ENCODE data around the gene MAN1A2.

The MAN1A2 gene

GRCh38 chr1:117362986-117363385 lies 4.3 kb upstream of the MAN1A2 start:
- no peak for DNase-seq

GRCh38 chr1:117363571-117364048 lies 3.6 kb upstream of the MAN1A2 start:
- no peak for DNase-seq

- DNase-seq, result no peak
These were observed 3.0 kb upstream of the MAN1A2 start for GRCh38 chr1:117364240-117364639.

- no peak for DNase-seq
These were observed 1.7 kb upstream of the MAN1A2 start for GRCh38 chr1:117365350-117366176.

GRCh38 chr1:117366177-117367045 lies 838 bp upstream of the MAN1A2 start:
- peak; percentile 56 for DNase-seq

GRCh38 chr1:117368116-117369108 lies 1.2 kb downstream of the MAN1A2 start:
- peak; percentile 29 for DNase-seq

- no peak for DNase-seq
These were observed 2.8 kb downstream of the MAN1A2 start for GRCh38 chr1:117370071-117370470.

- no peak for DNase-seq
These were observed 3.3 kb downstream of the MAN1A2 start for GRCh38 chr1:117370509-117370908.

GRCh38 chr1:117371441-117372151 lies 4.3 kb downstream of the MAN1A2 start:
- no peak for DNase-seq

- DNase-seq, result no peak
These were observed 5.7 kb downstream of the MAN1A2 start for GRCh38 chr1:117372863-117373412.

GRCh38 chr1:117373932-117374331 lies 6.7 kb downstream of the MAN1A2 start:
- no peak for DNase-seq

GRCh38 chr1:117375327-117375726 lies 8.1 kb downstream of the MAN1A2 start:
- DNase-seq, result no peak

- no peak for DNase-seq
These were observed 19.9 kb downstream of the MAN1A2 start for GRCh38 chr1:117387060-117387633.

- no peak for DNase-seq
These were observed 21.1 kb downstream of the MAN1A2 start for GRCh38 chr1:117388328-117388727.

GRCh38 chr1:117389284-117389683 lies 22.0 kb downstream of the MAN1A2 start:
- peak; percentile 30 for DNase-seq

- DNase-seq, result no peak
These were observed 22.5 kb downstream of the MAN1A2 start for GRCh38 chr1:117389779-117390178.

GRCh38 chr1:117392771-117393170 lies 25.5 kb downstream of the MAN1A2 start:
- DNase-seq, result no peak

- DNase-seq, result no peak
These were observed 28.8 kb downstream of the MAN1A2 start for GRCh38 chr1:117396074-117396473.

- no peak for DNase-seq
These were observed 29.4 kb downstream of the MAN1A2 start for GRCh38 chr1:117396636-117397035.

- no peak for DNase-seq
These were observed 31.7 kb downstream of the MAN1A2 start for GRCh38 chr1:117398957-117399356.

GRCh38 chr1:117401761-117402160 lies 34.5 kb downstream of the MAN1A2 start:
- DNase-seq, result no peak
